IPS-11a (cell line): ENCODE results near the gene CYYR1.
"Not testable (repeated sequence)": the region's sequence is repeated elsewhere in the genome, so short reads cannot be mapped to it uniquely, and the experiment has no call there.

Experiments
- H3K4me3 ChIP-seq: one replicate; pipeline ENCODE4 v1.5.1; 2013; ENCODE audit warnings: low read depth, low read length, control low read depth

The CYYR1 gene

DNA sequence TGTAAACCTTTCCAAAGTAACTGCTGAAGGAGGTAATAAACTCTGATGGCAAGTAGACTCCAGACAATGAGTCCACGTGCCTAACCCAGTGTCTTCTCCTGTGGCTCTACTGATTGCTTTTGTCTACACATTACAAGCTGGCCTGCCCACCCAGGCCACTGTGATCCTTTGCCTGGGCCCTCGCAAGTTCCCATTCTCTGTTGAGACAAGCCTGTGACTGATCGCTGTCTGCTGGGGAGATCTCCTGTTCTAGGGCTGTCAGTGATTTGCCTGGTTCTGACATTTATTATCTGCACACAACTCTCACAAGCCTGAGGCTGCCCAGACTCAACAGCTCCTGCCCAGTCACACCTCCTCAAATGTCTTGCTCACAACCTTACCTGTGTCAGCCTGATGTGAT lies 81.4 kb downstream of the CYYR1 start:
- H3K4me3 ChIP-seq: no peak overlapping the region

DNA sequence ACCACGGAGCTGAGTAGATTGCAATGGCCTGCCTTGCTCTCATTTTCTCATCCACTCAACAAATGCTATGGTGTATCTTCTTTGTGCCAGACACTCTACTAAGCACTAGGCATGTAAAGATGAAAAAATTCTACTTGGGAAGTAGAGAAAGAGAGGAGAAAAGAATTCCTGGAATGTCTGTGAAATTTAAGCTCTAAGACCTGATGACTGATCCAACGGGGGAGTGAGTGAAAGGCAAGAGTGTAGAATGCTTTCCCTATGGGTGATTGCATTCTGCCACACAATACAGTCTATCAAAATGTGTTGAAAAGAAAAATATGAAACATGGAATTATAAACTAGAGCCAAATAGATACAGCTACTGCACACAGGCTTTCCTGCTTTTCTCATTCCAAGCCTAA lies 82.3 kb downstream of the CYYR1 start:
- H3K4me3 ChIP-seq: no peak overlapping the region

DNA sequence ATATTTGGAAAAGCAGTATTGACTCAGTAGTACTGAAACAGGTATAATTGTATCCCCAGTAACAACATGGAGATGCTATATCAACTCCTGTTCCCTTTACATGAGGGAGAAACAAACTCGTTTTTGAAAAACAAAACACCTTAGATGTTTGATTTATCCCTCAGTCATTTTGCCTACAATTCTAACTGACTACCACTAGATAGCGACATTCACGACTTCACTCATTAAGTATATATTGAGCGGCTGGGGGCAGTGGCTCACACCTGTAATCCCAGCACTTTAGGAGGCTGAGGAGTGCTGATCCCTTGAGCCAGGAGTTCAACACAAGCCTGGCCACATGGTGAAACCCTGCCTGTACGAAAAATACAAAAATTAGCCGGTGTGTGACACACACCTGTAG lies 83.3 kb downstream of the CYYR1 start:
- H3K4me3 ChIP-seq: no peak overlapping the region

DNA sequence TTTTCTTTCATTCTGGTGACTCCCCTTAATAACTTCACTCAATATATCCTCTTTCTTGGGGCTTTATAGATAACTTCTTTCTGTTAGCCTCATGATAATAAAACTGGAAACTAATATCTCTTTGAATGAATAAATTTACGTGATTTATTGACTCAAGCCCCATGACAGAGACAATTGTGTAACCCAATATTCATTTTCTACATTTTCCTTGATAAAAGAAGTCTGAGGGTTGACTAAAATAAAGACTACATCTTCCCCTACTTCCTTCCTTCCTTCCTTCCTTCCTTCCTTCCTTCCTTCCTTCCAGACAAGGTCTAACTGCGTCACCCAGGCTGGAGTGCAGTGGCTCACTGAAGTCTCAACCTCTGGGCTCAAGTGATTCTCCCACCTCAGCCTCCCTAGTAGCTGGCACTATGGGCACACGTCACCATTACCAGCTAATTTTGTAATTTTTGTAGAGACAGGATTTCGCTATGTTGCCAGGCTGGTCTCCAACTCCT lies 85.1 kb downstream of the CYYR1 start:
- H3K4me3 ChIP-seq: no peak overlapping the region

DNA sequence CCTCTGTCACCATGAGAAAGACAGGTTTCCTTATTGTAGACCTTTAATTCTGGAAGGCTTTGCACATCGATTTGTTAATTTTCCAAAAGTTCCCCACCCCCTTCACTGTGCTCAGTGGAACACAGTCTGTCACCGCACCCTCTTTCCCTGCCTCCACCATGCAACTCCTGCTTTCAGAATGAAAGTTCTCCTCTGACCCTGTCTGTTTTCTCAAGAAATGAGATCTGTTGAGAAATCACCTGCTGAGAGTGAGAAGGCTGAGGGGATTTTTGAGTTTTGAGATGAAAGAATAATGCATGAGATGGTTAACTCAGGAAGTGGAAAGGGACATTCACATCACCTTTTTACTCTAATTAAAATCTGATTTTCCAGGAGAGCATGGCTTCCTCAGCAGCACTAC lies 99.6 kb downstream of the CYYR1 start:
- no peak overlapping the region for H3K4me3 ChIP-seq

DNA sequence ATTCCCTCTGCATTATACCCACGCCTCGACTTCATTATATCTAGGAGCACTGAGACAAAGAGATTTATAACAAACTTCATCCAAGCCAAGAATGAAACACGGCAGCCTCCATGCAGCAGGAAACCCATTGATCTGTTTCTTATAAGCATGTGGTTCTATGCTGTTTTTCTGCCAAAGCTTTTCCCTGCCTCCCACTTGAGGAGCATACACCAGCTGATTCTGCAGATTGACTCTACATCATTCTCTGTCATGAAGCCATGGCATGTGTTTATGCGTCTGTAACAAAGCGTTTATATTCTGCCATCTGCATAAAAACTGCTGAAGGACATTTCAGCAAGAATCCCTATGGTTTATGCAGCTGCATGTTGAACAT lies 102.0 kb downstream of the CYYR1 start:
- H3K4me3 ChIP-seq: no peak overlapping the region

DNA sequence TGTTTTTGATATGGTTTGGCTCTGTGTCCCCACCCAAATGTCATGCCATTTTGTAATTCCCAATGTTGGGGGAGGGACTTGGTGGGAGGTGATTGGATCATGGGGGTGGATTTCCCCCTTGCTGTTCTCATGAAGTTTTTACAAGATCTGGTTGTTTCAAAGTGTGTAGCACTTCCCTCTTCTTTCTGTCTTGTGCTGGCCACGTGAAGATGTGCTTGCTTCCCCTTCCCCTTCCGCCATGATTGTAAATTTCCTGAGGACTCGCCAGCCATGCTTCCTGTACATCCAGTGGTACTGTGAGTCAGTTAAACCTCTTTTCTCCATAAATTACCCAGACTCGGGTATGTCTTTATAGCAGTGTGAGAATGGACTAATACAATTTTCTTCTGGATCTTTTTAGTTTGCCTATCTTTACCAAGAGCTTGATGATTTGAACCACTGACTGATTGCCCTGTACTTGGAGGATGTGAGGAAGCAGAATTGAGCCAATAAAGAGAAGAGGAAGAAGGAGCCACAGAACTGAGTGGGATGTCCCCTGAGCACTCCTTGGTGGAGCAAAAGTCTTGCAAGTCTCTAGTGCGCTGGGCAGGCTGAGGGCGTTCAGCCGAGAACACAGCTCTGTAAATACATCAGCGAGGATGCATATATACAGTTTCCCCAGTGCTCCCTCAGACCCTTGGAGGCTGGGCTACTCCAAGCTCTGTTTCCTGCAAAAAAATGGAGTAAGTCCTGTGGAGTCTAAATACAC lies 102.6 kb downstream of the CYYR1 start:
- H3K4me3 ChIP-seq: no peak overlapping the region

DNA sequence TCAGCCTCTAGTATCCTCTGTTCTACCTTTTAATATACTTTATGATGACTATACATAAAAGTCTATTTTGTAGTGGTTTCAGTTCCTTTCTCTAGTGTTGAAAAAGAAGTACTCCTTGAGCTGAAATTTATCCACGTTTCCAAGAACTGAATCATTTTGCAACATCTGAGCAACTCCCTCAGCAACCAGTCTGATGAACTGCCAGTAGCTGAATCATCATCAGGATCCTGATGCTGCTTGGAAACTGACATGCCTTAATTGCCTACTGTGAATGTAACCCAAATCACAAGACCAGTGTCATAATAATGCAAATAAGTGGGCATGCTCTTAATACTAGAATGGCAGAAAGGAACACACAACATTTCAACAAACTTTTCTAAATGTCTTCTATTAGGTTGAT lies 103.3 kb downstream of the CYYR1 start:
- no peak overlapping the region for H3K4me3 ChIP-seq

DNA sequence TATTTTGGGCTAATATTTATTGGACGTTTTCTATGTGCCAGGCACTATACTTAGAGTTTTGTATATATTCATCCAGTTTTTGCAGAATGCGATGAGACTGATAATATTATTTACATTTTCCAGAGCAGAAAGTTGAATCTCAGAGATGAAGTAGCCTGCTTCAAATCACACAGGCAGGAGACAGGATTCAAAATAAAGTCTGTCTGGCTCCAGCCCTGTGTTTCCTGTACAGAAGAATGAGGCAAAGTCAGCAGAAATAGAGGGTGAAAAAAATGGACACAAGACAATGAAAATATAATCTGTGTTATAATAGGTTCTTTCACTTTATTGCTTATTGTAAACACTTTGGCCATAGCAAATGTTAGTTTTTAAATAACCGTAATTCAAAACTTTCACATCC lies 107.2 kb downstream of the CYYR1 start:
- H3K4me3 ChIP-seq: no peak overlapping the region

DNA sequence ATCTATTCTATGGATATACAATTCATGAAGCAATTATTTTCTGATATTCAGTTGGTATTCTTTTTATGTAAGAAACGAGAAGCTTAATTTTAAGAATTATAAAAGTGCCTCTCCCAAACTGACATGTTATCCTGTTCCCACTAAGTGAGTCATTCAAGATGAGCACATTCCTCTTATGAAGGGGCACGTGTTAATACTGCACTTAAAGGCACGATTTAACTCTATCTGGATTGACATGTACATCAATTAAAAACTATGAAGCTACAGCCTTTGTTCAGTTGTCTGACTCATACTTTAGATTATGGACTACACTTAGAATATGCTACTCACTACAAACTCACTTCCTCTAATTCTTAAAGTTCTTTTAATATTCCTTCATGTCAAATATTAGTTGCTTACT lies 111.6 kb downstream of the CYYR1 start:
- no peak overlapping the region for H3K4me3 ChIP-seq

DNA sequence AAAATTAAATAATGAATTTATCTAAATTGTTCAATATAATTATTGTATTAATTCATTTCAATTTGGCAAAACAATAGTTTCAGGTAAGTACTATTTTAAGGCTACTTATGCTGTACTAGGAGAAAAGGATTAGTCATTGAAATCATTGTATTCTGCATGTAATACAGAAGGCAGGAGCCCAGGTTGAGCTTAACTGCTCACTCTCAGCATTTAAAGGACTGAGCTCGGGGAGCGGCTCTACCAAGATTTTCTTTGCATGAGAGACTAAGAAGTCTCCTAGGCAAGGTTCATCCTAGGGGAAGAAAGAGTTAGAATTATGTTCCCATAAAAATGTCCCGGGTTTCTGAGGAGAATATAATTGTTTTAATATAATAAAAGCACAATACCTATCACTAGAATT lies 112.5 kb downstream of the CYYR1 start:
- no peak overlapping the region for H3K4me3 ChIP-seq

DNA sequence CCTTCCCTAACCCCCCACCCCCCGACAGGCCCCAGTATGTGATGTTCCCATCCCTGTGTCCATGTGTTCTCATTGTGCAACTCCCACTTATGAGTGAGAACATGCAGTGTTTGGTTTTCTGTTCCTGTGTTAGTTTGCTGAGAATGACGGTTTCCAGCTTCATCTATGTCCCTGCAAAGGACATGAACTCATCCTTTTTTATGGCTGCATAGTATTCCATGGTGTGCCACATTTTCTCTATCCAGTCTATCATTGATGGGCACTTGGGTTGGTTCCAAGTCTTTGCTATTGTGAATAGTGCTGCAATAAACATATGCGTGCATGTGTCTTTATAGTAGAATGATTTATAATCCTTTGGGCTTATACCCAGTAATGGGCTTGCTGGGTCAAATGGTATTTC lies 114.2 kb downstream of the CYYR1 start:
- not testable (repeated sequence) for H3K4me3 ChIP-seq

DNA sequence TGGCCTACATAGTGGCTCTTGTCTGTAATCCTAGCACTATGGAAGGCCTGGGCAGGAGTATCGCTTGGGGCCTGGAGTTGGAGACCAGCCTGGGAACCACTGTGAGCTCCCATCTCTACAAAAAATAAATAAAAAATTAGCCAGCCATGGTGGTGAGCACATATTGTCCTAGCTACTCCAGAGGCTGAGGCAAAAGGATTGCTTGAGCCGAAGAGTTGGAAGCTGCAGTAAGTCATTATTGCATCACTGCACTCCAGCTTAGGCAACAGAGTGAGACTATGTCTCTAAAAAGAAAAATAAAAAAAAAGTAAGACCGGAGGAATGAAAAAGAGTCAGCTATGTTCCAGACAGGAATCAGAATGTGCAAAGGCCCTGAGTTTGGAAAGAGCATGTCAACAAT lies 115.3 kb downstream of the CYYR1 start:
- H3K4me3 ChIP-seq: no peak overlapping the region

DNA sequence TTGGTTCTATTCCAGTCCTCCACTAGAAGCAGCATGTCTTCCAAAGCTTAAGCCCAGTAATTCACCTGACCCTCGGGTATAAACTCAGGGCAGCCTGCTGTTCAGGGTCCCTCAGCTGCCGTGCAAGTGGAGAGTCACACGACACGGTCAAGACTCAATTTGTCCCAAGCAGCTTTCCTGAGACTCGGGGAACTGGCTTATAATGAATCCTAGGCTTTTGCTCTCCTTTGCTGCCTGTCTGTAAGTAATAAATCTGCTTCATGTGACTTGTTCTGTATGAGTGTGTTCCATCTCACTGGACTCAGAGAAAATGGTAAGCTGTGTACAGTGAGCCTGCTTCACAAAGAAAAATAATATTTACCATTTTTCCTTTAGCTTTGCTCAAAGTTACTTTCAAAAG lies 119.8 kb downstream of the CYYR1 start:
- no peak overlapping the region for H3K4me3 ChIP-seq

DNA sequence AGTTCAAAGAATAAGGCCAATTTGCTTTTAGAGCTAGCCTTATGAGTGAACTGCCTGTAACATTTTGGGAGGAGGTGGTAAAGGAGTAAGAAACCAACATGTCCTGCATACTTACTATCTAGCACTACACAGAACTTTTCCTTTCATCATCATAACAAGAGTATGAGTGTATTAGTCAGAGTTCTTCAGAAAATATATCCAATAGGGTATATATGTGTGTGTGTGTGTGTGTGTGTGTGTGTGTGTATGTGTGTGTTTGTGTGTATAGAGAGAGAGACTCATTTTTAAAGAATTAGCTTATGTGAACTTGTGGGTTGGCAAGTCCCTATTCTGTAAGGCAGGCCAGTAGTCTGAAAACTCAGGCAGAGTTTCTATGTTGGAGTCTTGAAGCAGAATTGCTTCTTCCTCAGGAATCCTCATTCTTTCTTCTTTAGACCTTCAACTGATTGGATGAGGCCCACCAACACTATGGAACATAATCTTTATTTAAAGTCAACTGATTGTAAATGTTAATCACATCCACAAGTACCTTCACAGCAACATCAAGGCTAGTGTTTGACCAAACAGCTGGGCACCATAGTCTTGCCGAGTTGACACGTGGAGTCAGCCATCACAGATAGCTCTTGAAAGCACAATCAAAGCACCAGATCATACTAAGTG lies 121.9 kb downstream of the CYYR1 start:
- H3K4me3 ChIP-seq: no peak overlapping the region

DNA sequence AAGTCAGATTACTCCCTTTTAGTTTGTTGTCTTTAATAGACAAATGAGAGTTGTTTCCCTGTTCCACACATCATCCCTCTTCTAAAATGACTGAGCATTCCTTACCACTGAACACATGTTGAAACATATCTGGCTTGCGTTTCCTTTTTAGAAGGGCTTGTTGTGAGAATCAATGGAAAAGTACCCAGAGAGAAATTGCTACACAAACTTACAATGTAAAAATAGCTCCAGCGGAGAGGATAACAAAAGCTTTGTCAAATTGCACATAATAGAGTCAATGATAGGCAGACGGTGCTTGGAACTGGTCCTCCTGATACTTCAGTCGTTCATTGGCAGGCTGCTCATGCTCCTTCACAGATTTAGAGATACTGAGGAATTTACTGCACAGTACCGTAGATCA lies 123.9 kb downstream of the CYYR1 start:
- no peak overlapping the region for H3K4me3 ChIP-seq

DNA sequence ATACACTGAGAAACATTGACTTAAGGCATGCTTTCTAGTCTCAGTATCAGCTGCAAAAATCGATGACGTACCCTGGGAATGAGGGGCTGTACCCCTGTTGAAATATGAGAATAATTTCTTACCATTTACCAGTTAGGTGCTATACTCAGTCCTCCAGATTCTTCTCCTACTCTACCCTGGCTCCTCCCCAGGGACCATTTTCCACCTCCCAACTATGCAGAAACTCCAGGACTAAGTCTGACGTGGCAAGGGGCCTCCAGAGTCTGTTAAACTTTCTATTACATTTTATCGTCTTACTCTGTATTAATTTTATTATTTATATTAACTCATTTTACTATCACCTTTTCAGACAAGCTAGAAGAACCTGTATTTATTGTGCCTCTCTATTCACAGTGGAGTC lies 124.3 kb downstream of the CYYR1 start:
- no peak overlapping the region for H3K4me3 ChIP-seq

DNA sequence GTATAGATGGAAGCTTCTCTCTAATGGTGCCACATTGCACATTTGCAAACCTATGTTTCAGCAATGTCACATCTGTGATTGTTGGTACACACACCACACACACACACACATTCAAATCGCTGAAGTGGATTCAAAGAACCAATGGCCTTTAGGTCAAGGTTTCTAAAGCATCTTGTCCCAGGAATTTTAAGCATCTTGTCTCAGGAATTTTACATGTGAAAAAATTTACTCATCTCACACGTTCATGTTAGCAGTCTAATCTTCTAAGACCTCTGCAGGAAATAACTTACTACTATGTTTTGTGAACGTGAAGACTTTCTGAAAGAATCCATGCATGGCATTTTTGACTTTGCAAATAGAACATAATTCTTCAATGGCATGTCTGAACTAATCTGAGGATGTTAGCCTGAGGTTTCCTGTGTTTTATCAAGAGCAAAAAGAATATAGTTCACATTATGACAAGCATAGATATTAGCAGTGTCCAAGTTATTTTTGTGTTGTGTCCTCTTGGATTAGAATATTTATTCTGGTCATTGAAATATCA lies 125.1 kb downstream of the CYYR1 start:
- H3K4me3 ChIP-seq: no peak overlapping the region

DNA sequence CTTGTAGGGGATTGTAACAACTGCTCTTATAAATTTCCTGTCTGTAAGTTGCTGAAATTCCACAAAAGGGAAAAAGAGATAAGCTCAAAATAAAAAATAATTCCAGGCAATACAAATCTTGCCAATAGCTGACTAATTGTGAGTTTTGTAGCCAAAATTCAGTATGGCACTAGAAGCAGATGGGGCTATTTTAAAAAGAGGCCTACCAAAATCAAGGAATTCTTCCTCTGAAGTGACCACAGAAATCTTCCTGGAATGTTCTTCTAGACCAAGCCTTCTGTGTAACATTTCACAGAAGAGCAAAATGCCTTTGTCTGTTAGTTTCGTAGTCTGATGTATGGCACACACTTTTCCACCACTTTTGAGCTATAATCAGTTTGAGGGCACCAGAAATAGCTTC lies 127.6 kb downstream of the CYYR1 start:
- H3K4me3 ChIP-seq: no peak overlapping the region

DNA sequence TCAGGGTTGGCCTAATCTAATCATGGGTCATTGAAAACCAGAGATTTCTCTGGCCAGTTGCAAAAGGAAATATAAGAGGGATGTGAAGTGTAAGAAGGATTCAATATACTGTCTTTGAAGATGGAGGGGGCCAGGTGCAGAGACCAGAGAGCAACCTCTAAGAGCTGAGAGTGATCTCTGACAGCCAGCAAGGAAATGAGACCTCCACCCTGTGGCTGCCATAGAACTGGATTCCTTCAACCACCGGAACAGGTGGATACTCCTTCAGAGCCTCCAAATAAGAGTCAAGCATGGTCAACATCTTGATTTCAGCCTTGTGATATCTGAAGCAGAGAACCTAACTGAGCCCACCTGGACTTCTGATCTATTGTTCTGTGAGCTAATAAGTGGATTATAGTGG lies 128.4 kb downstream of the CYYR1 start:
- no peak overlapping the region for H3K4me3 ChIP-seq

DNA sequence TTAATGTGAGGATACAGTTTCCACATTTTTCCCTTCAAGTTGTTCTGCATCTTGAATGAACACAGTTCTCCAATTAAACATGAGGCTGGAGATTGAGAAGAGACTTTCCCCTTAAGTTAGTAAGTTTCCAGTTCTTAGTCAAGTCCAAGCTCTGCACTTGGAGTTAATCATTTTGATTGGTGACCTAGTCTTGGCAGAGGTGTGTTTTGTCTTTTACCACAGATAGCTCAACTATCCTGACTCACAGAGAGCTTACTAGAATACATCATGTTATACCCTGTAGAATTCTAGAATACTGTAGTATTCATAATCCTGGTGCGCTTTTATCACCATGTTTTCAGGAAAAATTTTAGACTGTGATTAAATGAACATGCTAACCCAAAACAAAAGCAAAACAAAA lies 129.2 kb downstream of the CYYR1 start:
- H3K4me3 ChIP-seq: no peak overlapping the region

DNA sequence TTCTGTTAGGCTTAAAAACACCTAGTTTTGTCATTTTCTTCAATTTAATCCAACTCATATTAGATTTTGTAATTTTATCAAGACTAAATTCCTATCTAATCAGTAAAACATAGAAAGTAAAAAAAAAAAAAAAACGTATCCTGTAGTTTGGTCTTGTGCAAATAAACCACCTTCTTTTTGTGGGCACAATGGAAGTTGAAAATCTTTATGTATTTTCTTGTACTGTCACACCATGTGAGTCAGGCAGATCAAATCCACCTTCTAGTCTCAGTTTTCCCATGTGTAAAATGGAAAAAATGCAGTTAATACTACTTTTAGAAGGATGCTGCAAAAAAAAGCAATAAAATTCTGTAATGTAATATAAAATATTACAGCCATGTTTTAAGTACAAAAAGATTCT lies 129.8 kb downstream of the CYYR1 start:
- no peak overlapping the region for H3K4me3 ChIP-seq

DNA sequence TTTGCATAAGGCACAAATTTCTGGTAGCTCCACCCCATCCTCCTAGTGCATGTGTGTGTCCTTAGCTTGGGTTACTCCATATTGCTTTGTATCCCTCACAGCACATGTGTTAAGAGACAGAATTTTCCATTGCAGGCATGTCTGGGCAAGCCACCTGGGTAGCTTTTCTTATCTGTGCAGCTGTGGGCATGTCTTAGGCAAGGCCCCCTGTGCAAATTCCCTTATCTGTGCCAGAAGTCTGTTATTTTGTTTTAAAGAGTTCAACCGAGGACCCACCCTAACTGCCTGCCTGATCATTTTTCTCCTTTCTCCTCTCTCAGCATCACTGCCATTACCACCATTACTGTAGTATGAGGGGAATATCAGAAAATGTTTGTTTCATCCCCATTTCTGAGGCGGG lies 131.9 kb downstream of the CYYR1 start:
- H3K4me3 ChIP-seq: no peak overlapping the region
